Loucy (cell line): ENCODE results near the gene MPV17L.

ENCODE experiments used
- CTCF ChIP-seq: fragments of 200-600 bp; sonication (generic); conservative IDR thresholded peaks from 2 replicates; pipeline ENCODE4 v1.5.1; 2014; ENCODE audit warnings: mild to moderate bottlenecking, antibody characterized with exemption, low read length
- EZH2phosphoT487 ChIP-seq: fragments of 200-600 bp; IDR thresholded peaks from 2 replicates; pipeline ENCODE4 v1.6.1; 2018; ENCODE audit warnings: antibody characterized with exemption, mild to moderate bottlenecking, moderate library complexity, borderline replicate concordance

GRCh38 chr16:15445450-15445849 is 49.9 kb downstream of the MPV17L start:
- TF ChIP-seq CTCF: no peak
- no peak for TF ChIP-seq EZH2phosphoT487
